ENCODE data around the gene SLC17A9. TPM values are rescaled to one million over a fixed set of nuclear protein-coding genes. Genes with fewer than 3 reads are reported as not detected.

The SLC17A9 gene
- total and polyA plus RNA-seq, 2 donors (not counting 1 experiment from before 2014, with no cell fraction given), result 33.0 to 141 TPM

- Mint-ChIP-seq H3K27me3 (peaks cover 46% of the 10 kb centered on the region), H3K4me1 (peaks cover 21% of the 10 kb centered on the region), H3K27ac (peak within 1 kb of the TSS; percentile 32), H3K4me3 (peak within 1 kb of the TSS; percentile 45), H3K9me3 (ENCODE audit: insufficient read depth) (no peaks in the 10 kb centered on the region)
- peaks cover 0 to 91% (median 44%) of the 10 kb centered on the region in 4 experiments for H3K27me3 ChIP-seq (replicated peaks in 1 of 4; ENCODE audit: control extremely low read depth in 1 of 4, control insufficient read depth in 3 of 4, insufficient read depth in 4 of 4, low read length in 3 of 4)
- ATAC-seq (ENCODE audit: low read depth) (no peak), DNase-seq (peak; percentile 67)
- H4K20me1 ChIP-seq (ENCODE audit: control insufficient read depth, insufficient read depth, low read length, poor library complexity, severe bottlenecking), result peaks cover 21% of the 10 kb centered on the region
- no peaks in the 10 kb centered on the region for H3K79me2 ChIP-seq (ENCODE audit: control insufficient read depth, insufficient read depth, low read length)
- CTCF ChIA-PET, result interaction anchor here (1.0 to 3.3 kb wide), 2 partner anchors 37 to 85 kb away, joined by 3 to 36 read pairs; no protein-coding TSS in a partner anchor
- peak; percentile 73 for TF ChIP-seq EZH2 (IDR thresholded peaks at IDR 0.05; ENCODE audit: borderline replicate concordance, insufficient read depth, low read depth, low read length, poor library complexity, severe bottlenecking)
- TF ChIP-seq, protein P1, sequence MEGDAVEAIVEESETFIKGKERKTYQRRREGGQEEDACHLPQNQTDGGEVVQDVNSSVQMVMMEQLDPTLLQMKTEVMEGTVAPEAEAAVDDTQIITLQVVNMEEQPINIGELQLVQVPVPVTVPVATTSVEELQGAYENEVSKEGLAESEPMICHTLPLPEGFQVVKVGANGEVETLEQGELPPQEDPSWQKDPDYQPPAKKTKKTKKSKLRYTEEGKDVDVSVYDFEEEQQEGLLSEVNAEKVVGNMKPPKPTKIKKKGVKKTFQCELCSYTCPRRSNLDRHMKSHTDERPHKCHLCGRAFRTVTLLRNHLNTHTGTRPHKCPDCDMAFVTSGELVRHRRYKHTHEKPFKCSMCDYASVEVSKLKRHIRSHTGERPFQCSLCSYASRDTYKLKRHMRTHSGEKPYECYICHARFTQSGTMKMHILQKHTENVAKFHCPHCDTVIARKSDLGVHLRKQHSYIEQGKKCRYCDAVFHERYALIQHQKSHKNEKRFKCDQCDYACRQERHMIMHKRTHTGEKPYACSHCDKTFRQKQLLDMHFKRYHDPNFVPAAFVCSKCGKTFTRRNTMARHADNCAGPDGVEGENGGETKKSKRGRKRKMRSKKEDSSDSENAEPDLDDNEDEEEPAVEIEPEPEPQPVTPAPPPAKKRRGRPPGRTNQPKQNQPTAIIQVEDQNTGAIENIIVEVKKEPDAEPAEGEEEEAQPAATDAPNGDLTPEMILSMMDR (IDR thresholded peaks at IDR 0.05), result no peak
- peaks cover 0 to 36% (median 0%) of the 10 kb centered on the region in 3 donors for H3K9me3 ChIP-seq (ENCODE audit: control extremely low read depth in 1 of 3, control insufficient read depth in 2 of 3, insufficient read depth in 1 of 3, low read length in 2 of 3)
- peak within 1 kb of the TSS; percentile 86 for H3K4me2 ChIP-seq (replicated peaks; ENCODE audit: low read depth, low read length, poor library complexity, severe bottlenecking)
- peak within 1 kb of the TSS in 3 of 5 experiments; percentile 12 to 48 (median 23) for H3K4me3 ChIP-seq (ENCODE audit: control extremely low read depth in 1 of 5, extremely low read depth in 1 of 5, insufficient read depth in 1 of 5, low read depth in 2 of 5, low read length in 4 of 5)
- H2AFZ ChIP-seq (ENCODE audit: insufficient read depth, low read depth, low read length, poor library complexity, severe bottlenecking), result peak within 1 kb of the TSS; percentile 56
- H3K4me1 ChIP-seq (ENCODE audit: control insufficient read depth in 2 of 2, insufficient read depth in 2 of 2, low read length in 2 of 2), result peaks cover 52 to 57% of the 10 kb centered on the region in 2 donors
- intact Hi-C loops (cut with micrococcal nuclease), result loop anchor here (10.0 kb wide), 1 partner anchor 52 kb away; the partner anchor contains the start of gene SLC17A9
- 3% methylated on average over 110 of the region's 110 CpGs for WGBS (ENCODE audit: insufficient coverage)
- H3K27ac ChIP-seq (ENCODE audit: low read length in 2 of 2), result no peak within 1 kb of the TSS
- POLR2A ChIA-PET, result interaction anchor here (1.4 kb wide), 1 partner anchor 26 kb away, joined by 4 read pairs; no protein-coding TSS in a partner anchor
- peak within 1 kb of the TSS; percentile 29 for H3K9ac ChIP-seq (ENCODE audit: low read length)
- no peaks in the 10 kb centered on the region for H3K36me3 ChIP-seq (replicated peaks in 1 of 2; ENCODE audit: control extremely low read depth in 1 of 2, control insufficient read depth in 1 of 2, extremely low read depth in 1 of 2, insufficient read depth in 2 of 2, low read length in 1 of 2)
Observed at GRCh38 chr20:63006540-63007359, 54.2 kb downstream of the SLC17A9 start, which contains the start of gene BHLHE23. Gene BHLHE23, minus strand, starts transcription at chr20:63006964. Its CDS starts 190 bp downstream, at chr20:63006774.

Data from B cell (primary cell).